H9 (cell line): ENCODE measurements around the gene NDP. TPM values are rescaled to one million over a fixed set of nuclear protein-coding genes. Genes with fewer than 3 reads are reported as not detected.
A peak's percentile ranks its signal among the peaks of the same experiment; 100 is the strongest.

ENCODE experiments used
- DNase-seq: peaks from one replicate; pipeline ENCODE4 v3.0.0-alpha.2; 2017
- H2AFZ ChIP-seq: one replicate; pipeline ENCODE4 v1.6.1; 2013; ENCODE audit warnings: mild to moderate bottlenecking, low read length, control low read depth, moderate library complexity
- H2AK5ac ChIP-seq: 2 replicates; pipeline ENCODE4 v1.6.1; 2013; ENCODE audit warnings: low read length, control low read depth, mixed read lengths; ENCODE audit not compliant: insufficient read length
- H2BK120ac ChIP-seq: one replicate; pipeline ENCODE4 v1.6.1; 2013; ENCODE audit warnings: low read depth, mild to moderate bottlenecking, low read length, control low read depth, inconsistent platforms; ENCODE audit not compliant: poor library complexity, severe bottlenecking
- H2BK12ac ChIP-seq: 2 replicates; pipeline ENCODE4 v1.6.1; 2013; ENCODE audit warnings: low read length, control low read depth, mixed read lengths, low read depth; ENCODE audit not compliant: insufficient read length
- H2BK15ac ChIP-seq: 2 replicates; pipeline ENCODE4 v1.6.1; 2013; ENCODE audit warnings: low read depth, low read length, control low read depth
- H2BK20ac ChIP-seq: one replicate; pipeline ENCODE4 v1.6.1; 2013; ENCODE audit warnings: low read depth, mild to moderate bottlenecking, low read length, control low read depth, inconsistent platforms; ENCODE audit not compliant: poor library complexity, severe bottlenecking
- H2BK5ac ChIP-seq: 2 replicates; pipeline ENCODE4 v1.6.1; 2013; ENCODE audit warnings: low read length, control low read depth, mixed read lengths; ENCODE audit not compliant: insufficient read length
- H3K14ac ChIP-seq: 2 replicates; pipeline ENCODE4 v1.6.1; 2013; ENCODE audit warnings: low read length, control low read depth; ENCODE audit not compliant: insufficient read depth
- H3K18ac ChIP-seq: 2 replicates; pipeline ENCODE4 v1.6.1; 2013; ENCODE audit warnings: low read depth, mild to moderate bottlenecking, mixed read lengths, low read length, control low read depth; ENCODE audit not compliant: insufficient read length
- H3K23ac ChIP-seq: 2 replicates; pipeline ENCODE4 v1.6.1; 2013; ENCODE audit warnings: low read length, control low read depth, mixed read lengths, low read depth; ENCODE audit not compliant: insufficient read length
- H3K23me2 ChIP-seq: 2 replicates; pipeline ENCODE4 v1.6.1; 2013; ENCODE audit warnings: low read depth, mild to moderate bottlenecking, mixed read lengths, low read length, control low read depth; ENCODE audit not compliant: insufficient read length, poor library complexity, severe bottlenecking
- H3K27ac ChIP-seq: 2 replicates; pipeline ENCODE4 v1.5.1; 2013; ENCODE audit warnings: low read length, control low read depth, mixed read lengths, low read depth; ENCODE audit not compliant: insufficient read length
- H3K27me3 ChIP-seq: 2 replicates; pipeline ENCODE4 v1.6.1; 2013; ENCODE audit warnings: low read length, control low read depth, inconsistent platforms; ENCODE audit not compliant: insufficient read depth
- H3K4ac ChIP-seq: 2 replicates; pipeline ENCODE4 v1.6.1; 2013; ENCODE audit warnings: low read depth, mild to moderate bottlenecking, control low read depth, inconsistent platforms, low read length, moderate library complexity
- H3K4me1 ChIP-seq: 2 replicates; pipeline ENCODE4 v1.6.1; 2013; ENCODE audit warnings: low read length, control low read depth, inconsistent platforms; ENCODE audit not compliant: insufficient read depth
- H3K4me2 ChIP-seq: 2 replicates; pipeline ENCODE4 v1.6.1; 2013; ENCODE audit warnings: low read length, control low read depth, mixed read lengths; ENCODE audit not compliant: insufficient read length, insufficient read depth
- H3K56ac ChIP-seq: 2 replicates; pipeline ENCODE4 v1.6.1; 2013; ENCODE audit warnings: low read depth, mild to moderate bottlenecking, mixed read lengths, low read length, control low read depth; ENCODE audit not compliant: insufficient read length
- H3K79me1 ChIP-seq: 2 replicates; pipeline ENCODE4 v1.6.1; 2013; ENCODE audit warnings: low read depth, mild to moderate bottlenecking, moderate library complexity, low read length, control low read depth, inconsistent platforms; ENCODE audit not compliant: insufficient read depth, poor library complexity, severe bottlenecking
- H3K79me2 ChIP-seq: 2 replicates; pipeline ENCODE4 v1.6.1; 2013; ENCODE audit warnings: low read length, control low read depth, inconsistent platforms; ENCODE audit not compliant: insufficient read depth
- H3K9ac ChIP-seq: 2 replicates; pipeline ENCODE4 v1.6.1; 2013; ENCODE audit warnings: low read length, control low read depth, mixed read lengths; ENCODE audit not compliant: insufficient read length; ENCODE audit errors: extremely low read depth
- H3K9me3 ChIP-seq: one replicate; pipeline ENCODE4 v1.6.1; 2013; ENCODE audit warnings: low read depth, low read length, inconsistent platforms; ENCODE audit not compliant: control insufficient read depth
- H3T11ph ChIP-seq: one replicate; pipeline ENCODE4 v1.6.1; 2013; ENCODE audit warnings: mild to moderate bottlenecking, low read length, control low read depth, inconsistent platforms
- H4K20me1 ChIP-seq: one replicate; pipeline ENCODE4 v1.6.1; 2013; ENCODE audit not compliant: control insufficient read depth, insufficient read length, insufficient read depth
- H4K5ac ChIP-seq: 2 replicates; pipeline ENCODE4 v1.6.1; 2013; ENCODE audit warnings: low read depth, mild to moderate bottlenecking, mixed read lengths, low read length, control low read depth; ENCODE audit not compliant: insufficient read length
- H4K8ac ChIP-seq: replicated peaks from 2 replicates; pipeline ENCODE4 v1.6.1; 2013; ENCODE audit warnings: low read length, control low read depth, mixed read lengths, low read depth; ENCODE audit not compliant: insufficient read length
- H4K91ac ChIP-seq: 2 replicates; pipeline ENCODE4 v1.6.1; 2013; ENCODE audit warnings: low read depth, mild to moderate bottlenecking, moderate library complexity, mixed read lengths, low read length, control low read depth; ENCODE audit not compliant: insufficient read length
- H3K27ac Mint-ChIP-seq, 3 experiments: 2 replicates in 2 of 3; 3 replicates in 1 of 3; pipeline ENCODE4 v1.8.0; 2020 to 2021; ENCODE audit warnings: mixed read lengths in 3 of 3, mild to moderate bottlenecking in 1 of 3, moderate library complexity in 1 of 3
- H3K27me3 Mint-ChIP-seq: 2 replicates; pipeline ENCODE4 v1.8.0; 2021; ENCODE audit warnings: low read depth, mild to moderate bottlenecking, moderate library complexity, mixed read lengths
- H3K36me3 Mint-ChIP-seq, 3 experiments: 2 replicates in 2 of 3; 3 replicates in 1 of 3; pipeline ENCODE4 v1.8.0; 2020 to 2021; ENCODE audit warnings: low read depth in 3 of 3, mixed read lengths in 3 of 3; ENCODE audit not compliant: insufficient read depth in 1 of 3
- H3K4me1 Mint-ChIP-seq, 2 experiments: 2 replicates each; pipeline ENCODE4 v1.8.0; 2020; ENCODE audit warnings: mixed read lengths in 2 of 2
- H3K4me3 Mint-ChIP-seq, 2 experiments: 2 replicates in 1 of 2; 3 replicates in 1 of 2; pipeline ENCODE4 v1.8.0; 2020 to 2021; ENCODE audit warnings: mild to moderate bottlenecking in 2 of 2, mixed read lengths in 2 of 2, moderate library complexity in 1 of 2
- H3K9me3 Mint-ChIP-seq, 2 experiments: 2 replicates in 1 of 2; 3 replicates in 1 of 2; pipeline ENCODE4 v1.8.0; 2020; ENCODE audit warnings: mild to moderate bottlenecking in 2 of 2, mixed read lengths in 2 of 2, moderate library complexity in 1 of 2
- WGBS: extraction: QIAGEN DNeasy Blood & Tissue Kit; methylation state at CpG from one replicate; pipeline ENCODE4 v1.1.7; 2013; ENCODE audit warnings: missing lambda C conversion rate, low lambda C conversion rate, mixed read lengths; ENCODE audit not compliant: insufficient read length; ENCODE audit errors: extremely low coverage; 5-methylcytosine and 5-hydroxymethylcytosine counted together
- total RNA-seq: library from RNA; stranded (reverse); gene quantifications from 2 replicates; pipeline ENCODE4 v1.2.1, GENCODE V29; 2021
- TF ChIP-seq, protein P1 (sequence below): fragments of 200-600 bp; sonication (generic); conservative IDR thresholded peaks from 3 replicates; pipeline ENCODE4 v1.8.0; 2021; ENCODE audit warnings: antibody characterized with exemption, mild to moderate bottlenecking

NDP gene
- total RNA-seq, 1 experiment from 2014 or later: not detected

DNA sequence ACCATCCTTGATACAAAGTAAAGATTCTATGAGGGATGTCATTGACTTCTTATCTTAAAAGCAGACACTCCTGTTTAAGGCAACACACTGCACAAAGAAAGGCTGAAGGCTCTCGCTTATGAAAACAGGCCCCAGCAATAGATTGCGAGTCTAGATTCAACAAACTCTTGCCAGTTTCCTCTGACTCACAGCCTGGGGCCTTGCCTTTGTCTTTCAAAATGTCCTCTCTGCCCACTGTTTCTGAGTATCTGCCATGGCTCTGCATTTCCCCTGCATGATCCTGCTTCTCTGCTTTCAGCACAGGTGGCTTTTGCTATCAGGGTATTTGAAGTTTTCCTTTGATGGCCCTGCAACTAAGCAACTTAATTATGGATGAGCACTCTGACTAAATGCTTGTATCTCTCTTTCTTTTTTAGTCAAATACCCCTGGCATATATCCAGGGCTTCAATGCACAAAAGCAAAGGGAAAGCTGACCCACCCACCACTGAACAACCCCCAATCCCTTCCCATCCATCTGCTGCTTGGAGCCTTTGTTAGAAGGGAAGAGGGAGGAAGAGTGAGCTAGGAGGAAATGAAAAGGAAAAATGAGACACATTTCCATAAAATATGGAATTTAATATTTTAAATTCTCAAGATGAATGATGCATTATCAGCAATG, 32.2 kb downstream of the NDP start:
- no peaks in the 10 kb centered on the region for H4K20me1 ChIP-seq
- peak; percentile 35 for DNase-seq
- no peak overlapping the region for H3K56ac ChIP-seq
- H3K27me3 Mint-ChIP-seq: peaks cover 2% of the 10 kb centered on the region; the same call in 1 of the 2 replicates
- H3T11ph ChIP-seq: no peak overlapping the region
- no peak overlapping the region for H3K4ac ChIP-seq
- H3K4me2 ChIP-seq: no peak overlapping the region
- H3K79me1 ChIP-seq: no peaks in the 10 kb centered on the region
- peaks cover 26% of the 10 kb centered on the region for H3K9me3 ChIP-seq
- no peaks in the 10 kb centered on the region for H3K4me1 ChIP-seq
- H3K23me2 ChIP-seq: no peaks in the 10 kb centered on the region
- no peak overlapping the region for H2BK15ac ChIP-seq
- H4K8ac ChIP-seq: no peak overlapping the region
- H4K91ac ChIP-seq: no peak overlapping the region
- TF ChIP-seq, protein P1, sequence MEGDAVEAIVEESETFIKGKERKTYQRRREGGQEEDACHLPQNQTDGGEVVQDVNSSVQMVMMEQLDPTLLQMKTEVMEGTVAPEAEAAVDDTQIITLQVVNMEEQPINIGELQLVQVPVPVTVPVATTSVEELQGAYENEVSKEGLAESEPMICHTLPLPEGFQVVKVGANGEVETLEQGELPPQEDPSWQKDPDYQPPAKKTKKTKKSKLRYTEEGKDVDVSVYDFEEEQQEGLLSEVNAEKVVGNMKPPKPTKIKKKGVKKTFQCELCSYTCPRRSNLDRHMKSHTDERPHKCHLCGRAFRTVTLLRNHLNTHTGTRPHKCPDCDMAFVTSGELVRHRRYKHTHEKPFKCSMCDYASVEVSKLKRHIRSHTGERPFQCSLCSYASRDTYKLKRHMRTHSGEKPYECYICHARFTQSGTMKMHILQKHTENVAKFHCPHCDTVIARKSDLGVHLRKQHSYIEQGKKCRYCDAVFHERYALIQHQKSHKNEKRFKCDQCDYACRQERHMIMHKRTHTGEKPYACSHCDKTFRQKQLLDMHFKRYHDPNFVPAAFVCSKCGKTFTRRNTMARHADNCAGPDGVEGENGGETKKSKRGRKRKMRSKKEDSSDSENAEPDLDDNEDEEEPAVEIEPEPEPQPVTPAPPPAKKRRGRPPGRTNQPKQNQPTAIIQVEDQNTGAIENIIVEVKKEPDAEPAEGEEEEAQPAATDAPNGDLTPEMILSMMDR: no peak
- H3K27ac ChIP-seq: no peak overlapping the region
- H2BK5ac ChIP-seq: no peak overlapping the region
- H3K4me3 Mint-ChIP-seq: no peak overlapping the region
- no peaks in the 10 kb centered on the region for H3K79me2 ChIP-seq
- no peak overlapping the region for H4K5ac ChIP-seq
- peaks cover 6 to 9% of the 10 kb centered on the region in 2 experiments for H3K4me1 Mint-ChIP-seq
- H3K23ac ChIP-seq: no peak overlapping the region
- H3K27ac Mint-ChIP-seq: no peak overlapping the region
- H3K9me3 Mint-ChIP-seq: peaks cover 60 to 68% of the 10 kb centered on the region in 2 experiments
- no CpG with 5 or more reads among the region's 2 CpGs for WGBS
- no peak overlapping the region for H3K9ac ChIP-seq
- peak overlapping the region; percentile 48 for H2AFZ ChIP-seq
- H2AK5ac ChIP-seq: no peak overlapping the region
- no peak overlapping the region for H2BK120ac ChIP-seq
- H2BK20ac ChIP-seq: no peak overlapping the region
- no peak overlapping the region for H2BK12ac ChIP-seq
- H3K14ac ChIP-seq: no peak overlapping the region
- no peaks in the 10 kb centered on the region for H3K27me3 ChIP-seq
- no peaks in the 10 kb centered on the region; a peak in 1 of 7 replicates for H3K36me3 Mint-ChIP-seq
- no peak overlapping the region for H3K18ac ChIP-seq
